Neuron (in vitro differentiated cells): Measurements from ENCODE around the gene CA10.

Source experiments
- H2AFZ ChIP-seq: one replicate; pipeline ENCODE4 v1.6.1; 2013; ENCODE audit warnings: low read depth, mild to moderate bottlenecking, inconsistent platforms, low read length, moderate library complexity
- H3K27me3 ChIP-seq: one replicate; pipeline ENCODE4 v1.6.1; 2013; ENCODE audit warnings: low read length; ENCODE audit not compliant: insufficient read depth
- H3K36me3 ChIP-seq: one replicate; pipeline ENCODE4 v1.6.1; 2013; ENCODE audit warnings: low read length; ENCODE audit not compliant: insufficient read depth
- H3K4me1 ChIP-seq: one replicate; pipeline ENCODE4 v1.6.1; 2013; ENCODE audit warnings: low read length; ENCODE audit not compliant: insufficient read depth
- H3K4me3 ChIP-seq: 2 replicates; pipeline ENCODE4 v1.5.1; 2013; ENCODE audit warnings: mild to moderate bottlenecking, low read length, moderate library complexity
- H3K9me3 ChIP-seq: one replicate; pipeline ENCODE4 v1.6.1; 2013; ENCODE audit warnings: low read length

CA10 gene

GRCh38 chr17:51768706-51769105 lies 389.8 kb downstream of the CA10 start:
- no peak overlapping the region for H3K4me3 ChIP-seq
- H3K27me3 ChIP-seq, result no peaks in the 10 kb centered on the region
- H3K36me3 ChIP-seq, result no peaks in the 10 kb centered on the region
- H2AFZ ChIP-seq, result no peak overlapping the region
- no peaks in the 10 kb centered on the region for H3K9me3 ChIP-seq
- no peaks in the 10 kb centered on the region for H3K4me1 ChIP-seq

GRCh38 chr17:51767287-51767686 lies 391.2 kb downstream of the CA10 start:
- Histone ChIP-seq H3K27me3 (no peaks in the 10 kb centered on the region), H3K4me3 (no peak overlapping the region), H3K9me3 (no peaks in the 10 kb centered on the region), H3K4me1 (no peaks in the 10 kb centered on the region), H3K36me3 (no peaks in the 10 kb centered on the region), H2AFZ (no peak overlapping the region)

GRCh38 chr17:51765282-51766135 lies 393.0 kb downstream of the CA10 start:
- Histone ChIP-seq H3K4me3 (no peak overlapping the region), H3K27me3 (no peaks in the 10 kb centered on the region), H3K36me3 (no peaks in the 10 kb centered on the region), H3K9me3 (no peaks in the 10 kb centered on the region), H3K4me1 (no peaks in the 10 kb centered on the region), H2AFZ (no peak overlapping the region)

GRCh38 chr17:51764387-51764971 lies 394.0 kb downstream of the CA10 start:
- Histone ChIP-seq H3K9me3 (no peaks in the 10 kb centered on the region), H3K4me3 (no peak overlapping the region), H3K36me3 (no peaks in the 10 kb centered on the region), H3K4me1 (no peaks in the 10 kb centered on the region), H2AFZ (no peak overlapping the region), H3K27me3 (no peaks in the 10 kb centered on the region)

- H3K4me1 ChIP-seq, result no peaks in the 10 kb centered on the region
- H3K9me3 ChIP-seq, result no peaks in the 10 kb centered on the region
- H3K36me3 ChIP-seq, result no peaks in the 10 kb centered on the region
- no peaks in the 10 kb centered on the region for H3K27me3 ChIP-seq
- no peak overlapping the region for H3K4me3 ChIP-seq
- no peak overlapping the region for H2AFZ ChIP-seq
These were observed 395.5 kb downstream of the CA10 start for GRCh38 chr17:51763058-51763457.

GRCh38 chr17:51761105-51761504 lies 397.4 kb downstream of the CA10 start:
- H3K4me3 ChIP-seq, result no peak overlapping the region
- H2AFZ ChIP-seq, result no peak overlapping the region

GRCh38 chr17:51759260-51759659 lies 399.3 kb downstream of the CA10 start:
- no peaks in the 10 kb centered on the region for H3K36me3 ChIP-seq
- no peaks in the 10 kb centered on the region for H3K9me3 ChIP-seq
- H3K4me1 ChIP-seq, result no peaks in the 10 kb centered on the region
- H3K27me3 ChIP-seq, result no peaks in the 10 kb centered on the region
- H2AFZ ChIP-seq, result no peak overlapping the region
- no peak overlapping the region for H3K4me3 ChIP-seq

More at GRCh38 chr17:51761105-51761504, 397.4 kb downstream of the CA10 start:
- H3K27me3 ChIP-seq, result no peaks in the 10 kb centered on the region
- no peaks in the 10 kb centered on the region for H3K4me1 ChIP-seq
- no peaks in the 10 kb centered on the region for H3K36me3 ChIP-seq
- H3K9me3 ChIP-seq, result no peaks in the 10 kb centered on the region

- H3K36me3 ChIP-seq, result no peaks in the 10 kb centered on the region
- H2AFZ ChIP-seq, result no peak overlapping the region
- H3K4me3 ChIP-seq, result no peak overlapping the region
- no peaks in the 10 kb centered on the region for H3K4me1 ChIP-seq
- H3K9me3 ChIP-seq, result no peaks in the 10 kb centered on the region
- no peaks in the 10 kb centered on the region for H3K27me3 ChIP-seq
These were observed 407.4 kb downstream of the CA10 start for GRCh38 chr17:51751072-51751471.

- Histone ChIP-seq H2AFZ (no peak overlapping the region), H3K27me3 (no peaks in the 10 kb centered on the region), H3K4me3 (no peak overlapping the region), H3K9me3 (no peaks in the 10 kb centered on the region), H3K4me1 (no peaks in the 10 kb centered on the region), H3K36me3 (no peaks in the 10 kb centered on the region)
These were observed 409.5 kb downstream of the CA10 start for GRCh38 chr17:51748749-51749604.

- H3K36me3 ChIP-seq, result no peaks in the 10 kb centered on the region
- no peaks in the 10 kb centered on the region for H3K4me1 ChIP-seq
- H2AFZ ChIP-seq, result no peak overlapping the region
- no peaks in the 10 kb centered on the region for H3K27me3 ChIP-seq
- H3K4me3 ChIP-seq, result no peak overlapping the region
- H3K9me3 ChIP-seq, result no peaks in the 10 kb centered on the region
These were observed 412.1 kb downstream of the CA10 start for GRCh38 chr17:51746421-51746820.

- Histone ChIP-seq H2AFZ (no peak overlapping the region), H3K27me3 (no peaks in the 10 kb centered on the region), H3K4me3 (no peak overlapping the region), H3K36me3 (no peaks in the 10 kb centered on the region), H3K4me1 (no peaks in the 10 kb centered on the region), H3K9me3 (no peaks in the 10 kb centered on the region)
These were observed 412.5 kb downstream of the CA10 start for GRCh38 chr17:51745993-51746392.

GRCh38 chr17:51743477-51743876 lies 415.0 kb downstream of the CA10 start:
- H3K9me3 ChIP-seq, result no peaks in the 10 kb centered on the region
- no peaks in the 10 kb centered on the region for H3K36me3 ChIP-seq
- peaks cover 2% of the 10 kb centered on the region for H3K4me1 ChIP-seq
- H3K27me3 ChIP-seq, result no peaks in the 10 kb centered on the region
- H3K4me3 ChIP-seq, result no peak overlapping the region
- no peak overlapping the region for H2AFZ ChIP-seq

GRCh38 chr17:51742571-51742970 lies 415.9 kb downstream of the CA10 start:
- Histone ChIP-seq H3K36me3 (no peaks in the 10 kb centered on the region), H3K9me3 (no peaks in the 10 kb centered on the region), H3K4me3 (no peak overlapping the region), H2AFZ (no peak overlapping the region), H3K27me3 (no peaks in the 10 kb centered on the region), H3K4me1 (peaks cover 2% of the 10 kb centered on the region)
